HG02763 (cell line): Measurements from ENCODE around the gene POLD1.
"Not testable (repeated sequence)": the region's sequence is repeated elsewhere in the genome, so short reads cannot be mapped to it uniquely, and the experiment has no call there.

Experiments used
- ATAC-seq: cut with Tn5 transposase; IDR thresholded peaks from one replicate; pipeline ENCODE4 v1.9.1; 2021; ENCODE audit warnings: mild to moderate bottlenecking, moderate library complexity; ENCODE audit not compliant: unreplicated experiment

Gene POLD1

DNA sequence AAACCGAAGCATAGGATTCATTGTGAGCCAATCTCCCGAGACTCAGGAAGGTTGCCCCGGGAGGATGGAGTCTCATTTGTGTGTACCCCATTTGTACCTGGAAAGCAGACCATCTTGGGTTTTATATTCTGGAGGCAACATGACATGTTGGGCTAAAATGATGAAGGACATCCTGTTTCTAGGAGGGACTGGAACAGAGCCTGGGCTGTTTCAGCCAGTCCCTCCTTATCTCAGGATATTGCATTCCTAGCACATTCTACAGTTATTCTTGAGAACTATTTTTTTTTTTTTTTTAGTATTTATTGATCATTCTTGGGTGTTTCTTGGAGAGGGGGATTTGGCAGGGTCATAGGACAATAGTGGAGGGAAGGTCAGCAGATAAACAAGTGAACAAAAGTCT is 6.1 kb downstream of the POLD1 start:
- not testable (repeated sequence) for ATAC-seq

DNA sequence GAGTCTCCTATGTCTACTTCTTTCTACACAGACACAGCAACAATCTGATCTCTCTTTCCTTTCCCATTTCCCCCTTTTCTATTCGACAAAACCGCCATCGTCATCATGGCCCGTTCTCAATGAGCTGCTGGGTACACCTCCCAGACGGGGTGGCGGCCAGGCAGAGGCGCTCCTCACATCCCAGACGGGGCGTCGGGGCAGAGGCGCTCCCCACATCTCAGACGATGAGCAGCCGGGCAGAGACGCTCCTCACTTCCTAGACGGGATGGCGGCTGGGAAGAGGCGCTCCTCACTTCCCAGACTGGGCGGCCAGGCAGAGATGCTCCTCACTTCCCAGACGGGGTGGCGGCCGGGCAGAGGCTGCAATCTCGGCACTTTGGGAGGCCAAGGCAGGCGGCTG is 6.8 kb downstream of the POLD1 start:
- not testable (repeated sequence) for ATAC-seq

DNA sequence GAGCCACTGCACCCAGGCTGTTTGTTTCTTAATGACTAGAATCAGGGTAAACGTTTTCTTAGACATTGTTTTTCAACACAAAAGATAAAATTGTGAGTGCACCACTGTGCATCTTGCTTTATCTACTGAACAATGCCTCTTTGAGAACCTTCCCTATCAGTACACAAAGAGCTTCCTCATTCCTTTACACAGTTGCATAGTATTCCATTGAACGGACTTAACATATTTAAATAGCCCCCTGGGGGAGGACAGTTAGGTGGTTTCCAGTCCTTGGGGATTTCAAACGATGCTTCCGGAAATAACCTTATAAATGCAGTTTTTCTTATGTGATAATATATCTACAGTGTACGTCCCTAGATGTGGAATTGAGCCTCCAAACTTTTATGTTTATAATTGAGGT is 8.6 kb downstream of the POLD1 start:
- no peak for ATAC-seq

DNA sequence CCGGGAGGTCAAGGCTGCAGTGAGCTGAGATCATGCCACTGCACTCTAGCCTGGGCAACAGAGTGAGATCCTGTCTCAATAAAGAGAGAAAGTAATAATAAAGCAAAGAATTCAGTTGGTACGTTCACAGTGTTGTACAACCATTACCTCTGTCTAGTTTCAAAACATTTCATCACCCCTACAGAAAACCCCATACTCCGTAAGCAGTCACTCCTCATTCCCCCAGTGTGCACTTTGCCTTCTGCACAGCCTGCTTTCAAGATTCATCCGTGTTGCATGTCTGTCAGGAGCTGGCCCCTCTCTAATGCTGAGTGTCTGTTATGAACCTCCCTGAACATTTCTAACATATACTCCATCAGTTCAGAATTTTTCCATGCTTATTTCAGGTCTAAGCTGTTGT is 9.4 kb downstream of the POLD1 start:
- ATAC-seq, result no peak

DNA sequence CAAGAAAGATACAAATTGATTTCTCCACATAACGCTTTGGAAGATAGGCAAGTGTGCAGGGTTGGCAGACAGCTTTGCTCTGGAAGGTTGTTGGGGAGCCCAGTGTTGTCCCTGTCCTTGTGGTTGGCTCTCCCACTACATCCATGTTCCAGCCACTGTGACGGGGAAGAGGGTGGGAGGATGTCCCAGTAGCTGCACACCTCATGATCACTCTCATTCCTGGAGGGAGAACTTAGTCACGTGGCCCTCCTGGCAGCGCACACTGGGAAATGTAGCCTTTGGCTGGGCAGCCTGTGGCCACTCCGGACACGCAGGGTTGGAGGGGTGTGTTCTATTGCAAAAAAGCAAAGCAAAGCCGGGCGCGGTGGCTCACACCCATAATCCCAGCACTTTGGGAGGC is 9.9 kb downstream of the POLD1 start:
- no peak for ATAC-seq

DNA sequence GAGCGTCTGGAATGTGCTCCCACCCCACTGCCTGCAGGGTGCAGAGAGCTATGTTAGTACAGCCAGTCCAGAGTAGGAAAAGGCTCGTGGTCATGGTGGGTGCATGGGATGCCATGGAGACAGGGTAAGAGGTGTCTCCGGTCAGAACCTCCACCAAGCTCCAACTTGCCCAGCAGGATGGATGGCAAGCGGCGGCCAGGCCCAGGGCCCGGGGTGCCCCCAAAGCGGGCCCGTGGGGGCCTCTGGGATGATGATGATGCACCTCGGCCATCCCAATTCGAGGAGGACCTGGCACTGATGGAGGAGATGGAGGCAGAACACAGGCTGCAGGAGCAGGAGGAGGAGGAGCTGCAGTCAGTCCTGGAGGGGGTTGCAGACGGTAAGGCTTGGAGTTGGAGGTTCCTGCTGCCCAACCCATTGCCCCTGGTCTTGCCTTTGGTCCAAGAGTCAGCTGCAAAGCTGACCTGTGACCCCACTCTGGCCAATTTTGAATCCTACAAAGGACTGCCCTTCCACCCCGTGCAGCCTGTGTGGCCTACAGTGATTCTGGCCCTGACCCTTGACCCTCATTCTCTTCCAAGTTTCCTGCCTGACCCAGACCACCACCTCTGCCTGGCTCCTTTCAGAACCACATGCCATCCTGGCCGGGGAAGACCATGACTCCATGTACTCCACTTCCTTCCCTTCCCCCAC is 14.7 kb downstream of the POLD1 start:
- ATAC-seq, result no peak

DNA sequence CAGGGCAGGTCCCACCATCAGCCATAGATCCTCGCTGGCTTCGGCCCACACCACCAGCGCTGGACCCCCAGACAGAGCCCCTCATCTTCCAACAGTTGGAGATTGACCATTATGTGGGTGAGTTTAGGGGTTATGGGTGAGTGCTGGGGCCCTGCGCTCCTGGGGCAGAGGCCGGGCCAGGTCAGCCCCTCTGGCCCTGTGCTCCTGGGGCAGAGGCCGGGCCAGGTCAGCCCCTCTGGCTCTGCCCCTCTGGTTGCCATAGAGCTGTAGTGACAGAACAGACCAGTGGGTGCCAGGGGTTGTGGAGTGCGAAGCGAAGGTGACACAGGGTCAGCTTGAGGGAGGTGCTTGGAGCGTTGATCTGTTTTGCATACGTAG is 15.2 kb downstream of the POLD1 start:
- ATAC-seq, result no peak

DNA sequence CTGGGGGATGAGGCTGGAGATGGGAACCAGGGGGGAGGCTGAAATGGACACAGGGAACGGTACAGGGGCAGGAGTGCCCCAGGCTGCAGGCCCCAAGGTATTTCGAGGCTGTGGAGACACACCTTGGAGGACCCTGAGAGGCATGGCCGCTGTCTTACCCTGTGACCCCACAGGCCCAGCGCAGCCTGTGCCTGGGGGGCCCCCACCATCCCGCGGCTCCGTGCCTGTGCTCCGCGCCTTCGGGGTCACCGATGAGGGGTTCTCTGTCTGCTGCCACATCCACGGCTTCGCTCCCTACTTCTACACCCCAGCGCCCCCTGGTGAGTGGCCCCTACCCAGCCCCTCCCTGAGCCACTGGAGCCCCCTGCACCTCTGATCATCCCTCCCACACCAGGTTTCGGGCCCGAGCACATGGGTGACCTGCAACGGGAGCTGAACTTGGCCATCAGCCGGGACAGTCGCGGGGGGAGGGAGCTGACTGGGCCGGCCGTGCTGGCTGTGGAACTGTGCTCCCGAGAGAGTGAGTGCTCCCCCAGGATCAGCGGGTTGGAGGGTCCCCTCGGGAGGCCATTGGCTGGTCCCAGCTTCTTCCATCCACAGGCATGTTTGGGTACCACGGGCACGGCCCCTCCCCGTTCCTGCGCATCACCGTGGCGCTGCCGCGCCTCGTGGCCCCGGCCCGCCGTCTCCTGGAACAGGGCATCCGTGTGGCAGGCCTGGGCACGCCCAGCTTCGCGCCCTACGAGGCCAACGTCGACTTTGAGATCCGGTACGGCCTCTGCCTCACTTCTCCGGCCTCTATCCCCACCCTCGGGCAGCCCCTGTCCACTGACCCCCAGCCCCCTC is 17.7 kb downstream of the POLD1 start:
- no peak for ATAC-seq

DNA sequence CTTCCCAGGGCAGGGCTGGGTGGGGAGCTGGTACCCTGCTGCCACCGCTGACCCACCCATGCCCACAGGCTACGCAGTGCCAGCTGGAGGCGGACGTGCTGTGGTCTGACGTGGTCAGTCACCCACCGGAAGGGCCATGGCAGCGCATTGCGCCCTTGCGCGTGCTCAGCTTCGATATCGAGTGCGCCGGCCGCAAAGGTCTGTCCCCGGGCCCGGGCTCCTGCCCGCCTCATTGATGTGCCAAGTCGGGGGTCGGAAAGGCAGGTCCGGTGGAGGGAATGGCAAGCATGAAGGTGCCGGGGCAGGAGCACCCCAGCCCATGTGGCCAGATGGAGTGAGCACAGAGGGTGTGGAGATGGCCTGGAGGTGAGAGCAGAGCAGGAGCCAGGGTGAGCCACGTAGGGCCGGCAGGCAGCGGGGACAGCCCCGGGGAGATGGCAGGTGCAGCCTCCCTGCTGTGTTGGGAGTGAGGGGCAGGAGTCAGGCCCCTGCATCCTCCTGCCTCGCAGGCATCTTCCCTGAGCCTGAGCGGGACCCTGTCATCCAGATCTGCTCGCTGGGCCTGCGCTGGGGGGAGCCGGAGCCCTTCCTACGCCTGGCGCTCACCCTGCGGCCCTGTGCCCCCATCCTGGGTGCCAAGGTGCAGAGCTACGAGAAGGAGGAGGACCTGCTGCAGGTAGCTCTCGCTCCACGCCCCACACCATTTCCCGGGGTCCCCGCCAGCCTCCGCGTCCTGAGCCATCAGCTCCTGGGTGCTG is 18.6 kb downstream of the POLD1 start:
- ATAC-seq, result no peak

DNA sequence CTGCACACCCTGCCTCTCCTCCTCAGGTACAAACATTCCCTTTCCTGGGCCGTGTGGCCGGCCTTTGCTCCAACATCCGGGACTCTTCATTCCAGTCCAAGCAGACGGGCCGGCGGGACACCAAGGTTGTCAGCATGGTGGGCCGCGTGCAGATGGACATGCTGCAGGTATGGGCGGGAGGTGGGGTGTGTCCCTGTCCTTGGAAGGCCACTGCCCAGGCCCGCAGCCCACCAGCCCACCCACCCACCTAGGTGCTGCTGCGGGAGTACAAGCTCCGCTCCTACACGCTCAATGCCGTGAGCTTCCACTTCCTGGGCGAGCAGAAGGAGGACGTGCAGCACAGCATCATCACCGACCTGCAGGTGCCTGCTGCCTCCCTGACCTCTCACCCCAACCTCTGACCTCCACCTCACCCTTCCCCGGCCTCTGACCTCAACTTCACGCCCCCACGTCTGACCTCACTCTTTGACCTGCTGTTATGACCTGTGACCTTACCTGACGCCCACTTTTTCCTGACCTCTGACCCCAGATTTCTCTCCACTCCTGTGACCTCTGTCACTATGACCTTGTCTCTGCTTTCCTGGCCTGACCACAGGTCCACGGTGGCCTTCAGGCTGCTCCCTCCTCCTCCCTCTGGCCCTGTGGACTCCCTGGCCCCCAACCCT is 22.1 kb downstream of the POLD1 start:
- ATAC-seq, result no peak

DNA sequence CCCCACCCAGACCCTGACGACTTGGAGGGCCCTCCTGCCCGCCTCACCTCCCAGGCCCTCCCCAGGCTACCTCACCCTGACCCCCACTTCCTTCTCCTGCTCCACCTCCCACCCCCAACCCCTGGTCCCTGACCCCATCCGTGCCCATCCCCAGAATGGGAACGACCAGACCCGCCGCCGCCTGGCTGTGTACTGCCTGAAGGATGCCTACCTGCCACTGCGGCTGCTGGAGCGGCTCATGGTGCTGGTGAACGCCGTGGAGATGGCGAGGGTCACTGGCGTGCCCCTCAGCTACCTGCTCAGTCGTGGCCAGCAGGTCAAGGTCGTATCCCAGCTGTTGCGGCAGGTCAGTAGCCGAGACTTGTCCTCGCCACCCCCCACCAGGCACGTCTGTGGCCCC is 22.7 kb downstream of the POLD1 start:
- no peak for ATAC-seq

DNA sequence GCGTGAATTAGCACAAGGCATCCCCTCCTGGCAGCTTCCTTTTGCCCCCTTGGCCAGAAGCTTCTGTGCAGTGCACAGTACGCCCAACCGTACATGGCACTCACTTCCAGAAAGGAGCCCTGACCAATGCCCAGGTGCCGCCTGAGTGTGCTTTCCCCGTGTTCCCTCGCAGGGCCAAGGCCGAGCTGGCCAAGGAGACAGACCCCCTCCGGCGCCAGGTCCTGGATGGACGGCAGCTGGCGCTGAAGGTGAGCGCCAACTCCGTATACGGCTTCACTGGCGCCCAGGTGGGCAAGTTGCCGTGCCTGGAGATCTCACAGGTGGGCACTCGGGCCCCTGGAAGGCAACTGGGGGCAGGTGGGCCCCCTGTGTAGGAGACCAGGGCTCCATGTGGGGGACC is 25.2 kb downstream of the POLD1 start:
- ATAC-seq, result no peak

DNA sequence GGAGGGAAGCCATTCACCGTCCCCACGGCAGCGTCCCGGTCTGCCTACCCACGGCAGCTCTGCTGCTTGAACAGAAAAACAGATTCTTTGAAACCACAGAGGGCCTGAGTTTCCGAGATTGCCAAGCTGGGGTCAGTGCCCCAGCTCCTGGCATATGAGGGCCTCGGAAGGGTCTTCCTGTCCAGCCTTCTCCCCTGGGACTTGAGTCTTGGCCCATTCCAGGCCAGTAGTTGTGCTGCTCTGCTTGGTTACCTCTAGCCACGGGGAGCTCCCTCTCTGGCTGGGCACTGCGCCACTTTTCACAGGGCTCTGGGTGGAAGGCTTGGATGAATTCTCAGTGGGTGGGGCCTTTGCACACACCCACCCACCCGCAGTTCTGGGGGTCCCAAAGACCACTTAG is 26.0 kb downstream of the POLD1 start:
- ATAC-seq, result no peak

DNA sequence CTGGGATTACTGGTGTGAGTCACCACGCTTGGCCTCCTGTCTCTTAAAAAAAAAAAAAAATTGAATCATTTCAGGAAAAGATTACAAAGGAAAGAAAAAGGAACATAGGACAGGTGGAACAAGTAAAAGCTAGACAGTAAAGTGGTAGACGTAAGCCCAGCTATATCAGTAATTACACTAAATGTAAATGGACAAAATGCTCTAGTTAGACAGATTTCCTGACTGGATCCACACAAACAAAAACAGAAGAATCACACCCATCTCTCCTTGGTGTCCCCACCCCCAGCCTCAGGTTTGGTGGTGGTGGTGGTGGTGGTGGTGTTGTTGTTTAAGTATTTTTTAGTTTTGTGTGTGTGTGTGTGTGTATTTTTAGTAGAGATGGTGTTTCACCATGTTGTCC is 28.3 kb downstream of the POLD1 start:
- no peak for ATAC-seq

DNA sequence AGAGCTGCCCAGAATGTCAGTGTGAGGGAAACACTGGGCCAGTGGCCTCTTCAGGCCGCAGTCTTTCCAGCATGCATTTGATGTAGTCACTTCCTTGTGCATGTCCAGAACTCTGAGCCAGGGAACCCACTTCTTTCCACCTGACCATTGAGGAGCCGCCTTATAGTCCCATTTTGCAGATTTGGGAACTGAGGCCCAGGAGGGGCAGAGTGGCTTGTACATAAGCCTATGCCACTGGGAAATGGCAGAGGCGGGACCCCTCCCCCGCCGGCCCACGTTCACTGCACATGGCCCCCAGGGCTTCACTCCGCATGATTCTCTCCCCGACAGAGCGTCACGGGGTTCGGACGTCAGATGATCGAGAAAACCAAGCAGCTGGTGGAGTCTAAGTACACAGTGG is 28.9 kb downstream of the POLD1 start:
- no peak for ATAC-seq

DNA sequence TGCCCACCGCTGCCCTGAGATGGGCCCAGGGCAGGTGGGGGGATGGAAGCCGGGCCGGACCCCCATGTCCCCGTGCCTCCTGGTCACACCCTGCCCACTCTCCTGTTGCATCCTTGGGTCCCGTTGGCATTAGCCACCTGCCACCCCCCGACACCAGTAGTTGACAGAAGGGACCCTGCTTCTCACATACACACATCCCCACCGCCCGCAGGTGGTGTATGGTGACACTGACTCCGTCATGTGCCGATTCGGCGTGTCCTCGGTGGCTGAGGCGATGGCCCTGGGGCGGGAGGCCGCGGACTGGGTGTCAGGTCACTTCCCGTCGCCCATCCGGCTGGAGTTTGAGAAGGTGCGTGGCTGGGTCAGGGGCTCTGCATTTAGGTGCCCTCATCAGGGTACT is 29.4 kb downstream of the POLD1 start:
- no peak for ATAC-seq

DNA sequence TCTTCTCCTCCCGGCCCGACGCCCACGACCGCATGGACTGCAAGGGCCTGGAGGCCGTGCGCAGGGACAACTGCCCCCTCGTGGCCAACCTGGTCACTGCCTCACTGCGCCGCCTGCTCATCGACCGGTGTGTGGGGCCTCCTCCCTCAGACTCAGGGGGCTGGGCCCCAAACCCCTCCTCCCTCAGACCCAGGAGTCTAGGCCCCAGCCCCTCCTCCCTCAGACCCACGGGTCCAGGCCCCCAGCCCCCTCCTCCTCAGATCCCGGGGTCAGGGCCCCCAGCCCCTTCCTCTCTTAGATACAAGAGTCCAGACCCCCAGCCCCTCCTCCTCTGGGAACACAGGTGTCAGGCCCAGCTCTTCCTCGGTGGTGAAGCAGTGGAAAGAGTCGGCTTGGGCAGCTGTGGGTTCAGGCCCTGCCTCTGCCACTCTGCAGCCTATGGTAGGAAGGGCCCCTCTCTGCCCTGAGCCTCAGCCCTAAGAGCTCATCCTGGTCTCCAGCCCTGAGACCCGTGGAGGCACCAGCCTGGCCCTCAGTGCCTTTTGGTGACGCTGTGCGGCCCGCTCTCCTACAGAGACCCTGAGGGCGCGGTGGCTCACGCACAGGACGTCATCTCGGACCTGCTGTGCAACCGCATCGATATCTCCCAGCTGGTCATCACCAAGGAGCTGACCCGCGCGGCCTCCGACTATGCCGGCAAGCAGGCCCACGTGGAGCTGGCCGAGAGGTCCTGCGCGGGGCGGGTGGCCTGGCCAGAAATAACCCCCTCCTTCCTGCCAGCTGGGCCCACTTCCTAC is 30.9 kb downstream of the POLD1 start:
- peak; percentile 12 for ATAC-seq

DNA sequence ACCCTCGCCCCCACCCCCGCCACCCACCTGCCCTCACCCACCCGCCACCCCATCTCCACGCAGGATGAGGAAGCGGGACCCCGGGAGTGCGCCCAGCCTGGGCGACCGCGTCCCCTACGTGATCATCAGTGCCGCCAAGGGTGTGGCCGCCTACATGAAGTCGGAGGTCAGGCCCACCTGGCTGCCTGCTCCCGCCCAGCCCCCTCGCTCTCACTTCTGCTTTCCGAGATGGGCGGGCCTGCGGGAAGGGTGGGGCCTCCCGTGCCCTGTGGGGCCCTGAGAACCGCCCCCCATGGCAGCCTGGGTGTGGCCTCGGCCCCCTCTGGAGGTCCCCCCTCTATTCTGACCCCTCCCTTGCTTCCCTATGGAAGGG is 31.5 kb downstream of the POLD1 start:
- ATAC-seq, result peak; percentile 41

DNA sequence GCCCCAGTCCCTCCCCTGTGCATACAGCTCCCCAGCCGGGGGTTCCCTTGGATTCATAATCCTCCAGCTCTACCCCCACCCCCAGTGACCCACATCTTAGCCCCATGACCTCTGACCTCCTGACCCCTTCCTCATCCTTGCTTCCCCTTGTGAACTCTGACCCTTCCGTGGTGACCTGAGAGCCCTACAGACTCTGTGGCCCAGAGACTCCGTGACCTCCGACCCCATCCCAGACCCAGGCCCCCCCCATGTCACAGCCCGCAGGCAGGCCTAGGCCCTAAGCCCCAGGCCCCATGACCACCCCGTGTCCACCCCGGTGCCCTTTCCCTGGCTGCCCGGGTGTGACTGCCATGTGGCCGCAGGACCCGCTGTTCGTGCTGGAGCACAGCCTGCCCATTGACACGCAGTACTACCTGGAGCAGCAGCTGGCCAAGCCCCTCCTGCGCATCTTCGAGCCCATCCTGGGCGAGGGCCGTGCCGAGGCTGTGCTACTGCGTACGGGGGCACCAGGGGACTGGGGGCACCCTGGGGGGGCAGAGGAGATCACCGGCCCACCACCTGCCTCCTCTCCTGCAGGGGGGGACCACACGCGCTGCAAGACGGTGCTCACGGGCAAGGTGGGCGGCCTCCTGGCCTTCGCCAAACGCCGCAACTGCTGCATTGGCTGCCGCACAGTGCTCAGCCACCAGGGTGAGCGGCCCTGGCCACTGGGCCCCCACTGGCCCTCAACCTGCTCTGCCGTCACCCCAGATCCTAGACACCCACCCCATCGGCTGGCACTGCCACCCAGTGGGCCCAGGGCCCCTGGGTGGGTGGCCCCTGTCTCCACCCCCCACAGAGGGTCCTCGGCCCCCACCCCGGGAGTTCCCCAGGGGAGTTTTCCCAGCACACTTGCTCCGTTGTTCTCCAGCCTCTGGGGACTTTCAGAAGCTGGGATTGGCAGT is 32.2 kb downstream of the POLD1 start:
- no peak for ATAC-seq
